Calu3 (cell line): ENCODE results near the gene ELN. TPM values are rescaled to one million over a fixed set of nuclear protein-coding genes. Genes with fewer than 3 reads are reported as not detected.

Source experiments
- BruUV-seq: library from RNA; stranded (reverse); fragments of 400-500 nt; replicated peaks from 2 replicates; lab custom pipeline; 2021; lab: Mats Ljungman, UMichigan
- CTCF ChIA-PET: fragments of 300-600 bp; sonication (Branson Sonifier 250); formaldehyde crosslinking; loops from one replicate; lab custom pipeline; 2022; ENCODE audit warnings: antibody characterized with exemption; lab: Charles Lee
- DNase-seq: peaks from one replicate; pipeline ENCODE4 v3.0.0; 2022
- H3K27ac Mint-ChIP-seq: one replicate; pipeline ENCODE4 v1.8.0; 2022; ENCODE audit warnings: mixed read lengths; ENCODE audit not compliant: unreplicated experiment
- H3K27me3 Mint-ChIP-seq: one replicate; pipeline ENCODE4 v1.8.0; 2022; ENCODE audit warnings: mixed read lengths; ENCODE audit not compliant: unreplicated experiment
- H3K36me3 Mint-ChIP-seq: one replicate; pipeline ENCODE4 v1.8.0; 2022; ENCODE audit warnings: mild to moderate bottlenecking, moderate library complexity, mixed read lengths; ENCODE audit not compliant: insufficient read depth, unreplicated experiment
- H3K4me1 Mint-ChIP-seq: one replicate; pipeline ENCODE4 v1.8.0; 2022; ENCODE audit warnings: mild to moderate bottlenecking, low read depth, mixed read lengths; ENCODE audit not compliant: unreplicated experiment
- H3K4me3 Mint-ChIP-seq: one replicate; pipeline ENCODE4 v1.8.0; 2022; ENCODE audit warnings: mild to moderate bottlenecking, low read depth, moderate library complexity, mixed read lengths; ENCODE audit not compliant: unreplicated experiment
- H3K9me3 Mint-ChIP-seq: one replicate; pipeline ENCODE4 v1.8.0; 2022; ENCODE audit warnings: low read depth, mixed read lengths; ENCODE audit not compliant: unreplicated experiment
- CTCF ChIP-seq: fragments of 200-600 bp; IDR thresholded peaks from one replicate; pipeline ENCODE4 v1.8.0; 2022; ENCODE audit warnings: antibody characterized with exemption; ENCODE audit not compliant: unreplicated experiment
- intact Hi-C: fragments of 100-400 bp; cut with micrococcal nuclease; formaldehyde crosslinking; loops from one replicate; pipeline ENCODE4 v1.10.0; 2022; ENCODE audit not compliant: unreplicated experiment
- total RNA-seq: library from RNA; stranded (reverse); gene quantifications from 2 replicates; pipeline ENCODE4 v1.2.3, GENCODE V29; 2022

The ELN gene
- total RNA-seq, 1 experiment from 2014 or later: 0.42 TPM

GRCh38 chr7:74068378-74069085 is 40.6 kb downstream of the ELN start:
- Mint-ChIP-seq H3K9me3 (no peaks in the 10 kb centered on the region), H3K36me3 (no peaks in the 10 kb centered on the region), H3K4me3 (no peak overlapping the region), H3K4me1 (no peaks in the 10 kb centered on the region), H3K27me3 (no peaks in the 10 kb centered on the region), H3K27ac (no peak overlapping the region)
- intact Hi-C loops: loop anchor here (5.0 kb wide), 2 partner anchors 114 to 334 kb away; no protein-coding TSS in a partner anchor
- no peak for TF ChIP-seq CTCF
- no peak for DNase-seq
- BruUV-seq: no TSS peak
- CTCF ChIA-PET: no interaction called here

- intact Hi-C loops: loop anchor here (5.0 kb wide), 2 partner anchors 113 to 333 kb away; no protein-coding TSS in a partner anchor
- BruUV-seq: no TSS peak
- no peak for TF ChIP-seq CTCF
- DNase-seq: no peak
- Mint-ChIP-seq H3K36me3 (no peaks in the 10 kb centered on the region), H3K4me1 (no peaks in the 10 kb centered on the region), H3K27ac (no peak overlapping the region), H3K4me3 (no peak overlapping the region), H3K9me3 (no peaks in the 10 kb centered on the region), H3K27me3 (no peaks in the 10 kb centered on the region)
- CTCF ChIA-PET: interaction anchor here (0.9 kb wide), 1 partner anchor 114 kb away, joined by 3 read pairs; no protein-coding TSS in a partner anchor
Observed at GRCh38 chr7:74069086-74069541, 41.1 kb downstream of the ELN start.

- BruUV-seq: no TSS peak
- TF ChIP-seq CTCF: no peak
Observed at GRCh38 chr7:74069790-74070618, 42.0 kb downstream of the ELN start.

GRCh38 chr7:74070619-74070921 is 42.6 kb downstream of the ELN start:
- no peaks in the 10 kb centered on the region for H3K36me3 Mint-ChIP-seq
- H3K9me3 Mint-ChIP-seq: no peaks in the 10 kb centered on the region
- no peak for TF ChIP-seq CTCF
- DNase-seq: no peak
- no peaks in the 10 kb centered on the region for H3K27me3 Mint-ChIP-seq
- no peak overlapping the region for H3K4me3 Mint-ChIP-seq
- intact Hi-C loops: no loop called here
- H3K27ac Mint-ChIP-seq: no peak overlapping the region
- no TSS peak for BruUV-seq
- no peaks in the 10 kb centered on the region for H3K4me1 Mint-ChIP-seq
- CTCF ChIA-PET: interaction anchor here (0.6 kb wide), 1 partner anchor 122 kb away, joined by 5 read pairs; no protein-coding TSS in a partner anchor

More at GRCh38 chr7:74069790-74070618, 42.0 kb downstream of the ELN start:
- intact Hi-C loops: loop anchor here (5.0 kb wide), 2 partner anchors 112 to 332 kb away; no protein-coding TSS in a partner anchor
- H3K27me3 Mint-ChIP-seq: no peaks in the 10 kb centered on the region
- CTCF ChIA-PET: interaction anchor here (0.6 to 0.9 kb wide), 2 partner anchors 113 to 123 kb away, joined by 3 to 5 read pairs; no protein-coding TSS in a partner anchor
- no peak overlapping the region for H3K4me3 Mint-ChIP-seq
- no peak for DNase-seq
- no peaks in the 10 kb centered on the region for H3K36me3 Mint-ChIP-seq
- no peak overlapping the region for H3K27ac Mint-ChIP-seq
- H3K9me3 Mint-ChIP-seq: no peaks in the 10 kb centered on the region
- no peaks in the 10 kb centered on the region for H3K4me1 Mint-ChIP-seq
